ENCODE measurements around the gene FLAD1.

FLAD1 gene

DNA sequence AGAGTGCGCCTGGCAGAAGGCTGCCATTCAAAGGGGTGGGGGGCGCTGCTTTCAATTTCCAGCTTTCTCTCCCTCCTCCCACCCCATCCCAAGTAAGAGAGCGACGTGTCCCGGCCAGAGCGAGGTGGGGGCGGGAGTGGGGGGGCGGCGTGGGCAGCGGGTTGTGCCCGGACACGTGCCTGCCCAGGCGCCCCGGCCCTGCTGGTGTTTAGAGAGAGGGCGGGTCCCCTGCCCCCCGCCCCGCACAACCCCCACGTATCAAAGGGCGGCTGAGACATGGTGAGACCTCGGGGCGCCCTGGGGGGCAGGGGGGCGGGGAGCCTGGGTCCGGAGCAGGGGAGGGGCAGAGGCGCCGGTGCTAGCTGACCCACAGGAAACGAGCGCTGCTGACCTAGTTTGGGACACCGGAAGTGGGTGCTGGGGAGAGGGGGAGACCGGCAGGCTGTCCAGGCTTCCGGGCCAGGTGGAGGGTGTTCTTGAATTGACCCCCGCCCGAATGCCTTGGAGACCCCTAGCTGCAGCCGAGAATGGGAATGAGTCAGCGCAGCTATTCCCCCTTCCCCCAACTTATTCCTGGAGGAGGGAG lies 20.7 kb downstream of the FLAD1 start:
- TF ChIP-seq, protein P1, sequence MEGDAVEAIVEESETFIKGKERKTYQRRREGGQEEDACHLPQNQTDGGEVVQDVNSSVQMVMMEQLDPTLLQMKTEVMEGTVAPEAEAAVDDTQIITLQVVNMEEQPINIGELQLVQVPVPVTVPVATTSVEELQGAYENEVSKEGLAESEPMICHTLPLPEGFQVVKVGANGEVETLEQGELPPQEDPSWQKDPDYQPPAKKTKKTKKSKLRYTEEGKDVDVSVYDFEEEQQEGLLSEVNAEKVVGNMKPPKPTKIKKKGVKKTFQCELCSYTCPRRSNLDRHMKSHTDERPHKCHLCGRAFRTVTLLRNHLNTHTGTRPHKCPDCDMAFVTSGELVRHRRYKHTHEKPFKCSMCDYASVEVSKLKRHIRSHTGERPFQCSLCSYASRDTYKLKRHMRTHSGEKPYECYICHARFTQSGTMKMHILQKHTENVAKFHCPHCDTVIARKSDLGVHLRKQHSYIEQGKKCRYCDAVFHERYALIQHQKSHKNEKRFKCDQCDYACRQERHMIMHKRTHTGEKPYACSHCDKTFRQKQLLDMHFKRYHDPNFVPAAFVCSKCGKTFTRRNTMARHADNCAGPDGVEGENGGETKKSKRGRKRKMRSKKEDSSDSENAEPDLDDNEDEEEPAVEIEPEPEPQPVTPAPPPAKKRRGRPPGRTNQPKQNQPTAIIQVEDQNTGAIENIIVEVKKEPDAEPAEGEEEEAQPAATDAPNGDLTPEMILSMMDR (conservative IDR thresholded peaks at IDR 0.05; ENCODE audit: low read length) = no peak
- DNase-seq (ENCODE audit: low read depth) = peak; percentile 53
- peak overlapping the region; percentile 96 for H3K4me3 ChIP-seq (ENCODE audit: low read length)

DNA sequence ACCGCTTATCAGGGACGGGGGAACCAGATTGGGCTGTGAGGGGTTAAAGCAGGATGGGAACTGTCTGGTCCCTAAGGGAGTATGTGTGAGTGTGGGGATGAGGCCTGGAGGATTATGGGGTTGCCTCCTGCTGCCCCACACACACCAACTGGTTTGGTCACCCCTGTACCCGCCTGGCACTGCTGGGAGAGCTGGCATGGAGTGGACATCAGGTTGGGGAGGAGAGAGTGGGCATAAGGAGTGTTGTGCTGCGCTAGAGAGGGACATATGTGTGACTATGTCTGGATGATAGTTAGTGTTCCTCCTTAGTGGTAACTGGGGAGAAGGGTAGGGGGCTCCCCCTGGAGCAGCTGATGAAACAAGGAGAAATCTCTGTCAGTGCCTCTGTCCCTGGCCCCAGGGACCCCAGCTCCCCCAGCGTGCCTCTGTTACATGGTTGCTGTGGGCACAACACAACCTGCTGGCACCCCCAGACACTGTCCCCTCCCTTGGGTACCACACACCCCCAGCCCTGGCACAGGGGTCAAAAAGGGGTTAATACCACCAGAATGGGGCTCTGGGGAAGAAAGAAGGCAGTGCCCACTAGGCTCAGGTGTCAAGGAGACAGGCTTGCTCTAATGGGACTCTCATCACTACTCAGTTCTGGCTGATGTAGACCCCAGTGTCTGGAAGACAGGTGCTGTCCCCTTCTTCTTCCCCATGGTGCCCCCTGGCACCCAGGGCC lies 21.4 kb downstream of the FLAD1 start:
- TF ChIP-seq, protein P1 (conservative IDR thresholded peaks at IDR 0.05; ENCODE audit: low read length) = no peak
- H3K4me3 ChIP-seq (ENCODE audit: low read length) = peak overlapping the region; percentile 96
- DNase-seq (ENCODE audit: low read depth) = no peak

DNA sequence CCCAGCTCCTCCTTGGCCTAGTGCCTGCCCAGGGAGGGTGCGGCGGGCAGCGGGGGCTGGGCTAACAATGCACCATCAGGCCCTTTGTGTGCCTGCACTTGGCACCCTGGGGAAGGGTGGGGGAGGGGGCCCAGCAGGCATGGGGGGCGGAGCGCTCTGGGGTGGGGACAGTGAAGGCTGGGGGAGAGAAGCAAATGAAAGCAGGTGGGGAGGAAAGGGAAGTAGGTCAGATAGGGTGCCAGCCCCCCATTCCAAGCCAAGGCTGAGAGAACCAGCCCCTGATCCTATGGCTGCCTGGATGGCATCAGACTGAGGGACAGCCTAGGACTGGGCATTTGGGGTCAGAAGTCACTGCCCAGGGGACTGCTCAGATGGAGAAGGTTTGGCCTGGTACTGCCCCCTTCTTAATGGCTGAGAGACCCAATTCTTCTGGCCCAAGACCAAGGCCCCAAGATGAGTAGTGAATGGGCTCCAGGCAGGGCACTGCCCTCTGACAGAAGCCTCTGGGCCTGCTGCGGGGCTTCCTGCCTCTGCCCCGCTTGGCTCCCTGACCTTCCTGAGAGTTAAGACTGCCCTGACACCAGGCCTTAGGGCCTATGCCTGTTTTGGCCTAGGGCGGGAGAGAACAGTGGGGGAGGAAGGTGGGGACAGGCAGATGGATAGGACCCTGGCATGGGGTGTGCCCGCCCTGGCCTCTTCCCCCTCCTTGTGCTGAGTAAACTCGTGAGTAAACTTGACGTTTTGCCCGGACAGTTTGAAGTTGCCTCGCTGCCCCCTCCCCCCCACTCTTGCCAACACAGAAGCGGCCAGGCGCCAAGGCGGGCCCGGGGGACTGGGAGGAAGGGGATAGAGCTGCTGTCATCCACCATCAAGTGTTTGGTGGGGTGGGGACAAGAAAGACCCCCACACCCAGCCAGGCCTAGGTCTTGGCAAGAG lies 22.2 kb downstream of the FLAD1 start:
- TF ChIP-seq, protein P1 (conservative IDR thresholded peaks at IDR 0.05; ENCODE audit: low read length) = no peak
- peak; percentile 56 for DNase-seq (ENCODE audit: low read depth)
- H3K4me3 ChIP-seq (ENCODE audit: low read length) = peak overlapping the region; percentile 96

DNA sequence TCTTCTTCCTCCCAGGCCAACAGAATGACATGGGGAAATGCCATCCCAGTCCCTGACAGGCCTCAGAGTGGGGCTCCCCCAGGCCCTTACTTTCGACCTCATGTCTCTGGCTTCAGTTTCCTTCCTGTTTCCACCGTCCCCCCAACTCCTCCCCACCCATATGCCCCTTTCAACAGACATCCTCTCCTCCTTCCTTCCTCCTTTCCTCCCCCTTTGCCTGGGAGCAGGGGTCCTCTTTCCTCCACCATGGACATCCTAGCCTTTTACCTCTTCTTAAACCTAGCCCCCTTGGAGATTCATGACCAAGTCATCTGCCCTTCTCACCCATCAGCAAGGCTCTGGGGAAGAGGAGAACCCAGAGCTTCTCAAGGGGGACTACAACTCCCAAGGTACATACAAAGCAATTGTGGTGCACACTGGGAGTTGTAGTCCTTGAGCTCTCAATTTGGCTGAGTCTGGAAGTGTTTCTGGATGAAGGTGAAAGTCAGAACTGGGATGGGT lies 23.5 kb downstream of the FLAD1 start:
- H3K4me3 ChIP-seq (ENCODE audit: low read length) = no peak overlapping the region
- TF ChIP-seq, protein P1 (conservative IDR thresholded peaks at IDR 0.05; ENCODE audit: low read length) = no peak
- DNase-seq (ENCODE audit: low read depth) = no peak

DNA sequence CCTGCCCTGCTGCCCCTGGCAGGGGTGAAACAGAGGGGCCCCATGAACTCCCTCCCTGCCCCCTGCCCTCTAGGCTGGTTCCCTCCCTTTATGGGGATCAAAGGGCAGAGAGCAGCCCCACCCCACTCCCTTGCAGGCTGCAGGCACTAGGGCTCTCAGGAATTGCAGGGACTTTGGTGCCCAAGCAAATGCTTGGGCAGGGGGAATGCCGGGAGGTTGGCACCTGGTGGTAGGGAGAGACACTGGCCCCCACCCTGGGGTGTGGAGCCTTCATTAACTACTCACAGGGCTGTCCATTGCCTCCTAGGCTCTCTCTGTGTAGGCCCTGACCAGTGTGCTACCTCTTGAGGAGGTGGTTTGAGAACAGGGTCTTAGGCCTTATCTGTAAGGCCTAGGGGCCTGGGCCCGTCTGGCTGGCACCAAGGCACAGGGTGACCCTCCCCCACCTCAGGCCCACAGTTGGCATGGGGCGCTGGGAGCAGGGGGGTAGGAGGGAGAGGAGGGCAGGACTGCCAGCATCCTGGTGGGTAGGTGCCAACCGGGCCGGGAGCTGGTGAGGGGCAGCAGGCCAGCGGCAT lies 24.2 kb downstream of the FLAD1 start:
- DNase-seq (ENCODE audit: low read depth) = no peak
- TF ChIP-seq, protein P1 (conservative IDR thresholded peaks at IDR 0.05; ENCODE audit: low read length) = no peak
- no peak overlapping the region for H3K4me3 ChIP-seq (ENCODE audit: low read length)

DNA sequence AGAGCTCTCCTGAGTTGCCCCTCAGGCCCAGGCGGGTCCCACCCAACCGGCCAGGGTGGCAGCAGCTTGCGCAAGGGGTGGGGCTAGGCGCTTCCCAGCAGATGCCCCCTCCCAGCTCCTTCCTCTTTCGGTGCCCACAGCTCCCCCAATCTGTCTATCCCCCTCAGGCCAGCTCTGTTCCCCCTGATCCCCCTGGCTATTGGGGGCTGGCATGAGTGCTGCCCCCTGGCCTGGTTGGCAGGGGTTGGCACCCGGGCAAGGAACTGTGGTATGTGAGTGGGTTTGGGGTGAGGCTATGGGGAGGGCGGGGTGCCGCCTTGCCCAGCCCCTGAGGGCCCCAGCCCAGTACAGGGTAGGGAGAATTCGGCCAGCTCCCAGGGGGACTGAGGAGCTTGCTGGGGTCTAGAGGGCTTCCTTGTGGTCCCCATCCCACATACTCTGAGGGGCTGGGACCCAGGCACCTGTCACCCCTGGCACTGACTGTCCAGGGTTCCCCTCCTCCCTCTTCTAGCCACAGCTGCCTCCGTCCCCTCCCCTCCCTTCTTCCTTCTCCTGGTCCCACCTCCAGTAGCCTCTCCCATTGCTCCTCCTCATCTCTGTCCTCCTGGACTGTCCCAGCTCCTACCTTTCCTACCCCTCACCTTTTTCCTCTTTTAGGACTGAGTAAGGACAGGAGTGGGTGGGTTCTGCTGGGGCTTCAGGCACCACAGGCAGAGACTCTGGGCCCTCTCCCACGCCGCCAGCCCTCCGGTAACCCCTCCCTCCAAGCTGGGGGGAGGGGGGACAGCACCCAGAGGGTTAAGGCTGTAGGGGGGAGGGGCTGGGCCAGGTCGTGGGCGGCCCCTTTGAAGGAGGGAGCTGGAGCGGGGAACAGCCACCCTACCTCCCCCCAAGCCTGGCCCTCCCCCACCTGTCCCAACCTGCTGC lies 25.1 kb downstream of the FLAD1 start:
- no peak for DNase-seq (ENCODE audit: low read depth)
- TF ChIP-seq, protein P1 (conservative IDR thresholded peaks at IDR 0.05; ENCODE audit: low read length) = no peak
- no peak overlapping the region for H3K4me3 ChIP-seq (ENCODE audit: low read length)
